GM18951 (cell line): ENCODE data around the gene CYP2J2.
"Not testable (repeated sequence)": the region's sequence is repeated elsewhere in the genome, so short reads cannot be mapped to it uniquely, and the experiment has no call there.

Experiments used
- POLR2A ChIP-seq: IDR thresholded peaks from 4 replicates; pipeline ENCODE4 v1.6.1; 2011; ENCODE audit warnings: mild to moderate bottlenecking; ENCODE audit not compliant: insufficient read length, insufficient read depth; ENCODE audit errors: extremely low read depth
- in situ Hi-C: fragments of 300-500 bp; cut with MboI; formaldehyde crosslinking; loops from one replicate; pipeline ENCODE4 v1.12.0; 2022; ENCODE audit warnings: low sequenced_read_pairs, mixed read lengths, inconsistent platforms; ENCODE audit not compliant: unreplicated experiment

The CYP2J2 gene

GRCh38 chr1:59878370-59878769 is 48.2 kb downstream of the CYP2J2 start:
- in situ Hi-C loops = no loop called here
- no peak for TF ChIP-seq POLR2A

- TF ChIP-seq POLR2A = no peak
- in situ Hi-C loops = no loop called here
These were observed 49.4 kb downstream of the CYP2J2 start for GRCh38 chr1:59877108-59877682.

- TF ChIP-seq POLR2A = no peak
- in situ Hi-C loops = no loop called here
These were observed 54.8 kb downstream of the CYP2J2 start for GRCh38 chr1:59871746-59872145.

- no peak for TF ChIP-seq POLR2A
- in situ Hi-C loops = no loop called here
These were observed 60.1 kb downstream of the CYP2J2 start for GRCh38 chr1:59866462-59866861.

- TF ChIP-seq POLR2A = no peak
- in situ Hi-C loops = no loop called here
These were observed 68.8 kb downstream of the CYP2J2 start for GRCh38 chr1:59857679-59858354.

- in situ Hi-C loops = no loop called here
- TF ChIP-seq POLR2A = no peak
These were observed 69.7 kb downstream of the CYP2J2 start for GRCh38 chr1:59856725-59857338.

- in situ Hi-C loops = not testable (repeated sequence)
These were observed 71.3 kb downstream of the CYP2J2 start for GRCh38 chr1:59855297-59855696.

- in situ Hi-C loops = no loop called here
- TF ChIP-seq POLR2A = no peak
These were observed 74.5 kb downstream of the CYP2J2 start for GRCh38 chr1:59852117-59852516.

- in situ Hi-C loops = no loop called here
- no peak for TF ChIP-seq POLR2A
These were observed 79.7 kb downstream of the CYP2J2 start for GRCh38 chr1:59846895-59847282.

GRCh38 chr1:59846209-59846894 is 80.2 kb downstream of the CYP2J2 start:
- no peak for TF ChIP-seq POLR2A
- in situ Hi-C loops = no loop called here

- in situ Hi-C loops = no loop called here
- no peak for TF ChIP-seq POLR2A
These were observed 81.5 kb downstream of the CYP2J2 start for GRCh38 chr1:59845091-59845490.
